Stimulated activated CD8-positive, alpha-beta memory T cell treated with anti-CD3 and anti-CD28 coated beads, Interleukin-7, amount 100 ng/mL, for 4 hours (primary cell): Measurements from ENCODE around the gene KIF1A.

Experiments
- DNase-seq, 2 donors: peaks; one replicate each; pipeline ENCODE4 v3.0.0-alpha.2; 2020; ENCODE audit warnings: low read depth in 2 of 2

KIF1A gene

DNA sequence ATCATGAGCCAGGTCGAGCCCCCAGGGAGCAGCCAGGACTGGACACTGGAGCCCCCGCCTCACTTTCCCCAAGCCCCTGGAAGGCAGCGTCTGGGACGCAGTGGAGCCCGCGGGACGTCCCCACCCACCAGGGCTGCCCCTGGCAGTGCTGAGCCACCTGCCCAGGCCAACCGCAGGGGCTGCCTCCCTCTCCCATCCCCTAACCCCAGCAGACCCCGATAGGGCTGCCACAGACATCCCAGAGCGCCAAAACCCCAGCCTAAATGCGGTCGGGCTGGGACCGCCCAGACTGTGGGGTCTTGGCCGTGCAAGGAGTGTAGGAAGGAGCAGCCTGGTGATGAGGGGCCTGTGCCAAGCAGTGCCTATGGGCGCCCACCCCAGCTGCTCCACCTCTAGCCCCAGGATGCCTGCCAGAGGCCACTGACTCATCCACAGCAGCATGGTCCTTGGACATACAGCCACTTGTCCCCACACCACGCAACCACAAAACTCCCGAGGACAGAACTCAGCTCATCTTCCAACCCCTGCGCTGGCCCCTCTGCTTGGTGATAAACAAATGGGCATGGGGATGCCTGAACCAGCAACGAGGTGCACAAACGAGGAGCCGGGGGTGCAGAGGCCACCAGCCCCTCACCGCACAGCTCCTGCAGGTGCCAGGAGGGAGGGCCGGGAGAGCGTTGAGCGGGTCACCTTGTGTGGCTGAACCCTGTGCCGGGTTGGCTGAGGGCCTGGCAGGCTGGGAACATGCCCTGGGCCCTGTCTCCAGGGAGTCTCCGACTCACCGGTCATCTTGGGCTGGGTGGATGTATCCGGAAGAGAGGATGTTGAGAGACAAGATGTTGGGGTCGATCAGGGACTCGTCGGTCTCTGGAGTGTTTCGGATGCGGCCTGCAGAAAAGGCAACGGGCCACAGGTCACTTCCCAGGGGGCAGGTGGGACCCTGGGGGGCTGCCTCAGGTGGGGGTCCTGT lies 83.5 kb downstream of the KIF1A start:
- no peak for DNase-seq

DNA sequence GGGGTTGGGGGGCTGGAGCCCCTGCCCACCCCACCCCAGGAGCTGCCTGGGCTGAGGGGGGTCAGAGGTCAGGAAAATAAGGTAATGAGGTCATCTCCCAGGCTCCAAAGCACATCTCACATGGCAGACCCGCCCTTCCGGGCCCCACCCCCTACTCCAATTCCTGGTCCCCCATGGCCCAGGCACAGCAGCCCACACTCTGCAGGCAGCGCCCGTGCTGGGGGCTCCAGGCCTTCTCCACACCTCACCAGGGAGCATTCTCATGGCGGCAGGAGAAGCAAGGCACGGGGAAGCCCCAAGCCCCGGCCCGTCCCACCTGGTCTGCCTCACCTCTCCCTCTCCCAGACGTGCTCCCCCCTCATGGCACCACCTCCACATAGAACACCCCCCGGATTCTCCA lies 84.5 kb downstream of the KIF1A start:
- no peak for DNase-seq

DNA sequence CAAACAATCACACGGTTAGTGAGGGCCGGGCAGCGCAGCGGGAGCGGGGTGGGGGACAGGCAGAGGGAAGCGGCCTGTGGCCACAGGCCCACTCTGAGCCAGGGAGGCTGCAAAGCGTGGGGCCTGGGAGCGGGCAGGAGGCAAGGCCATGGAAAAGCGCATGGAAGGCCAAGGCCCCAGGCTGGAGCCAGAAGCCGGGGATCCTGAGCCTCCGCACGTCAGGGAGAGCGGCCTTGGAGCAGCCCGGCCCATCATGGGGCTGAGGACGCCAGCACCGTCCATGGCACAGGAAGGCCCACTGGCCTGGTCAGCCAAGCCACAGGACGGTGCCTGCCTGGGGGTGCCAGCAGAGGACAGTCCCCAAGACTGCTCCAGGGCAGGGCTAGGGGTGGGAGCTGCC lies 85.3 kb downstream of the KIF1A start:
- no peak for DNase-seq

DNA sequence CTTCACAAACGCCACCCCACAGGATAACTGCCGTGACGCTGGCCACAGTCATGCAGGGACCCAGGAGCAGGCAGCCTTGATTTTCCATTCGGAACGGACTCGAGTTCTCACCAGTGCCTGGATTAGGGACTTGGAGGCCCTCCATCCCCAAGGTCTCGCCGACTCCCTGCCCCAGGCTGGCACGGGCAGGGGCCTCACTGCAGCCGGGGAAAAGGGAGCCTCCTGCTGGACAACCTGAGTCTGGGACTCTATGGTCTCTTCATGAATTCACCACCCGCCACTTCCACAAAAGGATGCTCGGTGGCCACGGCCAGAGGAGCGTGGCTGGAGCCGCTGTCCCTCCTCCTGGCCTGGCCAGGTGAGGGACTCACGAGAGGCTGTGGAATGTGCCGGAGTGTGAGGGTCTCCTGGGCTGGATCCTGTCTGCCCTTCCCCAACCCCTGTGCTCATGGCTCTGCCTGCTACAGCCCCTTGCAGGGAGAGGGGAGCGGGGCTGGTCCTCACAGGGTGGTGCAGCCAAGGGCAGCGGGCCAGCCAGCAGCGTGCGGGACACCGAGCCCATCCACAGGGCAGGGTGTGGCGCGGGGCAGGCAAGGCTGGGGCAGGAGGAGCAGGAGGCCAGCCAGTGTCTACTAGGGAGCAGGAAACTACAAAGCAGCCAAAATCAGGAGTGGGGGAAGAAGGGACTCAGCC lies 86.1 kb downstream of the KIF1A start:
- no peak for DNase-seq

DNA sequence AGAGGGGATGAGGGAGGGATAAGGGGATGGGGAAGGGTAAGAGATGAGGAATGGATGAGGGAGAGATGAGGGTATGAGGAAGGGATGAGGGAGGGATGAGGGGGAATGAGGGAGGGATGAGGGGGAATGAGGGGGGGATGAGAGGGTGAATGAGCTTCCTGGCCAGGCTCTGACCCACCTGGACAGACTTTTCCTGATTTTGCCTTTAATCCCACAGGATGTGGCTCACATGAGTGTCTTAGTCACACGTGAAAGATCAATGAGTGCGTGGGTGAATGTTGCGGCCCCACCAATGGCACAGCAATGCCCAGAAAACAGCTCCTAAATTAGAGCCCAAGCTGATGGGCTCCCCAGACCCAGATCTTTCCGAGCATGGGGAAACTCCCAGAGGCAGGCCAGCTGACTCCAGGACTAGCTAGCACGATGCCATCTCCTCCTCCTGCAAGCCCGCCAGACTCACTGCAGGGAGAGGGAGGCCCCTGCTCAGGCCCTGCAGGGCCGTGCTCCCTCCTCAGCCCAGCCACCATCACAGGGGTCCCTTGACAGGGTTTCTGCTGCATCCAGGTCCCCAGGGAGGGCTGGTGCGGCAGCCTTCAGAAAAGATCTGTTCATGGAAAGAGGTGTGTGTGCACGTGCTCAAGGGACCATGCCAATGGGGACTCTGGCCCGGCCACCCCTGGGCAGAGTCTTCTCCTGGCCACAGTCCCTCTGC lies 87.0 kb downstream of the KIF1A start:
- no peak for DNase-seq

DNA sequence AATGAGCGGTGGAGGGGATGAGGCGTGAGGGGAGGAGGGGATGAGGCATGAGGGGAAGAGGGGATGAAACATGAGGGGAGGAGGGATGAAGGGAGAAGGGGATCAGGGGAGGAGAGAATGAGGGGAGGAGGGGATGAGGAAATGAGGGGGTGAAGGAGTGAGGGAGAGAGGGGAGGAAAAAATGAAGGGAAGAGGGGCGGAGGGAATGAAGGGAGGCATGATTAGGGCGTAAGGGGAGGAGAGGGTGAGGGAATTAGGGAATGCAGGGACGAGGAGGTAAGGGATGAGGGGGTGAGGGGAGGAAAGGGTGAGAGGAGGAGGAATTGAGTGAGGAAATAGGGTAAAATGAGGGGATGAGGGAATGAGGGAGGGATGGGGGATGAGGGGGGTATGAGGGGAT lies 87.8 kb downstream of the KIF1A start:
- no peak for DNase-seq

DNA sequence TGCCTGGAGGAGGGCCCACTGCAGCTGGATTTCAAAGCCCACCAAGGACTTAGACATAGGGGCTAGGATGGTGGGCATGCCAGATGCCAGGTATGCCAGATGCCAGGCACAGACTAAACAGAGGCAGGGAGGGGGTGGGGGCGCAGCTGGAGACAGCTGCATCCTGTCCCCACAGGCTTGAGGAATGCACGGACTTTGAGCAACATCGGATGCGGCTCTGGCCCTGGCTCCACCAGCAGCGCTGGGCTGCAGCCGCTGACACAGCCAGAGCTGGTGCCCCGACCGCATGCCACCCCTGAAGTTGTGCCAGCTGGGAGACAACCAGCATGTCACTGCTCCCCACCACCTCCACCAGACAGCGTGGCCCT lies 88.9 kb downstream of the KIF1A start:
- DNase-seq: no peak

DNA sequence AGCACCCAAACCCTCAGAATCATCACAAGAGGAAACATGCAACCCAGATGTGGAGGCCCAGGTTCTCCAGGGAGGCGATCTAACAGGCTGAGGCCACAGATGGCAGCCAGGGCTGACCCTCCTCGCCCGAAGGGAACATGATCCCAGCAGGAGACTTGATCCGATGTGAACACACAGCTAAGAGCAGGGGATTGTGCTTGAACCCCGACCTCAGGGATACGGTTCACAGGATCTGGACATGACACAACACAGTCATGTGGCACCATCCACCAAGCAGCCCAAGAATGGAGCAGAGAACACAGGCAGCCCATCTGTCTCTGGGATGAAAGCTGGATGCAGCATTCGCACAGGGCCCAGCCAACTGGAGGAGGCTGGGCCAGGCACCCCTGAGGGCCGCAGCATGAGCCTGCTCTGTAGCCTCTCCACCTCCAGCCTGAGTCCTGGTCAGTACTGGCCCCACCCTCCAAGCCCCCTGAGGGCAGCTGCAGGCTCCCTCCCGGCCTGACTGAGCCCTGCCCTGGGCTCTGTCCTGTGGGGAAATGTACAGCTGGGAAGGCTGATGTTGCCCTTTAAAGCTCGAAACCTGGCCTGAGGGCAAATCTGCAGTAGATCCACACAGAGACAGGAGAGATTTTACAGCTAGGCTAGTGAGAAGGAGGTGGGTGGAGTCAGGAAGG lies 89.4 kb downstream of the KIF1A start:
- no peak for DNase-seq

DNA sequence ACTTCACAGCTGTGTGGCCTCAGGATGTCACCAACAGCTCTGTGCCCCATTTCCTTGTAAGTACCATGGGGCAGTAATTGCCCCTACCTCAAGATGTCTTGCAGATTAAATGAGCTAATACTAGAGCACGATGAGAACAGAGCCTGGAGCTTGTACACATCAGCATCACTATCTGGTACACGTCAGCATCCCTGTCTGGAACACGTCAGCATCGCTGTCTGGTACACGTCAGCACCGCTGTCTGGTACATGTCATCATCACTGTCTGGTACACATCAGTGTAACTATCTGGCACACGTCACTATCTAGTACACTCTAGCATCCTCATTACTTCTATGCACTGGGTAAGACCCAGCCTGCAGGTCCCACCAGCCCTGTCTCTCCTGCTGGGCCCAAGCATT lies 91.2 kb downstream of the KIF1A start:
- DNase-seq: no peak

DNA sequence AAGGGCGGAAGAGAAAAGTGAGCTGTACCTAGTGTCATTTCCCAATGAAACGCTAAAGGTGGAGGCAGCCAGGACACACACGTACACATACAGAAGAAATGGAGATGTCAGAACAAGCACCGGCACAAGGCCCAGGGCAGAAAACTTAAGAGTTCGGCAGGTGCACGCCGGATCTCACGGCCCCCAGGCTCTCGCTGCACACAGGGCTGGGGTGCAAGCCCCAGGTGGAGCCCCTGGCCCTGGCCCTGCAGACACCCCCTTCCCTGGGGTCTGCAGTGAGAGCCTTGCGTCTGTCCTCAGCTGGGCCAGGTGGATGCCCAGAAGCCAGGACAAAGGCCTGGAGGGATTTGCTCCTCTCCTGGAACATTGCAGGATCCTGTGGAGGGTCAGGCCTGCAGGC lies 91.7 kb downstream of the KIF1A start:
- no peak for DNase-seq

DNA sequence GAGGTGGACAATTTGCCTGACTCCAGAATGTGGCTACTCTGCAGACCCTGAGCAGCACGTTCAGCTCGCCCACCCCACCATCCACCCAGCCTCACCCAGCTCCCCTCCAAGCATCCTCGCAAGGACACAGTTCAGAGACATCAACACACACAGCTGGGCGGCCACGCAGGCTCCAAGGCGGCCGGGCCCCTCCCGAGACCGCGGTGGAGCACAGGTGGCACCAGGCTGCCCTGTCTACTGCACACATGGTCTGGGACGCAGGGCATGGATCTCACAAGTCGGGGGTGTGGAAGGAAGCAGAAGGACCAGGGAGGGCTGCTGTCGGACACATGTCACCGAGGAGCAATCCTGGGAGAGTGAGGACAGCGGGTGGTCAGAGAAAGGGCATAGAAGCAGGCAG lies 92.1 kb downstream of the KIF1A start:
- no peak for DNase-seq

DNA sequence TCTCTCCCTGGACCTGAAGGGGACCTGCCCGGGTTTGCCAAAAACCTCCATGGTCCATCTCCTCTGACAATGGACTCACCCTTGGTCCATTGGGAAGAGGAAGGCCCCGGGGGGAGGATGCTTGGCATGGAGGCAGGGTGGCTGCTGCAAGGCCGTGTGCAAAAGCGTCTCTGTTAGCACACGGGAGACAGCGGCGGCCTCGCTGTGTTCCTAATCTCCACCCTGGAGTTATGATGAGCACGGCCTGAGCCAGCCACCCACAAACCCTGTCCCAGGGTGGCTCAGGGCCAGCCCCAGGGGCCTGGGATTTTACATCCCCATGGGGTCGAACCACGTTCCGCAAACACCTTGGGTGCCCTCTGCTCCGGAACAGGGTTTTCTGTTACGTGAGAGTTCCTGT lies 92.6 kb downstream of the KIF1A start:
- no peak for DNase-seq

DNA sequence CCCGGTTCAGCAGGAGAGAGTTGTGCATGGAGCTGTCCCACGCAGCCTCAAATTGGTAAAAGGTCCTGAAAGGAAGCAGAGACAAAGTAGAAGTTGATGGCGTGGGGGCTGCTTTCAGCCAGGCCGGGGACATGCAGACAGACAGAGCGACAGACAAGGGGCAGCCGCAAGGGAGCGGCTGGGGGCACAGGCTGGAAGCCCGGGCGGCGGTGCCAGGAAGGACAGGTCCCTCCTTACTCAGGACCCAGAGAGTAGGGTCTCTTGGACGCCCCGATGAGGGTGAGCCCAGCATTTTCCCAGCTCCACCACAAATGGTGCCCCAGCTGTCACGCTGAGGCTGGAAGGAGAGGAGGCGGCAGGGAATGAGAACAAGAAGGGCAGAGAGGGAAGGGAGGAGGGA lies 93.1 kb downstream of the KIF1A start:
- no peak for DNase-seq

DNA sequence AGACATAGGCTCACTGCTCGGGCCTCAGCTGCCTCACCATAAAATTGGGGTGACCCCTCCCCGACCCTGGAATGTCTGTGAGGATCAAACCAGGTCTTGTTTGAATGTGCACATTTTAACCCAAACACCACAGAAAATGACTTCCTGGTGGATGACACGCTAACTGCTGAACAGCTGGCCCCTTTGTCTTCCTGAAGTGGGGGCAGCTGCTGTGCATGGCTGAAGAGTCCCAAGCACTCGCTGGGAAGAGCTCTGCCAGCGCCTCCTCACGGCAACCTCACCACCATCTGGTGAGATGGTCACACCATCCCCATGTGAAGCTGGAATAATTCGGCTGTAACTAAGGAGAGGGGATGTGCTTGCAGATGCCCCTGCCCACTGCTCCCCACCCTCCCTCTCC lies 94.3 kb downstream of the KIF1A start:
- DNase-seq: no peak

DNA sequence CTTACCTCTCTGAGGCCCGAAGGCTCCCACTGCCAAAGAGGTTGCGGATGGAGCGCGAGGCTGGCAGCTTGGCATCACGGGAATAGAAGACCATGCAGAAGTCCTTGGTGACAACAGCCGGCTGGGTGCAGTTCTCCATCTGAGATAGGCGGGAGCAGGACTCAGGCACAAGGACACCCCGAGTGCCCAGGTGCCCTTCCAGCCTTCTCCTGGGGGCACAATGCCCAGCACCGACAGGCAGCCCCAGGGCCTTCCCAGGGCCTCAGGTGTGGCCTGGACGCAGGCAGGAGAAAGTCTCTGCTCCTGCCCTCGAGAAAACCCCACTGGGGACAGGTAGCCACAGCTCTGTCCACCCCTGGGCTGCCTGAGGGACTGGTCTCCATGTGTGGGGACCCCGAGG lies 94.8 kb downstream of the KIF1A start:
- no peak for DNase-seq

DNA sequence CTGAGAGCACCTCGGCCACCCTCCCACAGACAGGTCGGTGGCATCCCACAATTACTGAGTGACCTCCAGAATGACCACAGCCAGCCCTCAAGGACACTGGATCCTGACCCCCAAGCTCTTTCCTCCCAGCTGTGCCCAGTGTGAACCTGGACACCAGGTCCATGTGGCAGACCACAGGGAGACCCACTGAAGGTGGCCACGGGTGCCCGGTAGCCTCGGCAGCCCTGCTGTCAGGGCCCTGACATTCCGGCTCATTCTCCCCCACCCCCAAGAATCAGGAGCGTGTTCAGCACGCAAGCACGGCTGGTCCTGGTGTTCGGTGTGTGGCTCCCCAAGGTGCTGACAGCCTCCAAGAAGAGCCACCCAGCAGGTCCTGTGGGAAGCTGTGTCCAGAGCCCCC lies 95.6 kb downstream of the KIF1A start:
- DNase-seq: no peak

DNA sequence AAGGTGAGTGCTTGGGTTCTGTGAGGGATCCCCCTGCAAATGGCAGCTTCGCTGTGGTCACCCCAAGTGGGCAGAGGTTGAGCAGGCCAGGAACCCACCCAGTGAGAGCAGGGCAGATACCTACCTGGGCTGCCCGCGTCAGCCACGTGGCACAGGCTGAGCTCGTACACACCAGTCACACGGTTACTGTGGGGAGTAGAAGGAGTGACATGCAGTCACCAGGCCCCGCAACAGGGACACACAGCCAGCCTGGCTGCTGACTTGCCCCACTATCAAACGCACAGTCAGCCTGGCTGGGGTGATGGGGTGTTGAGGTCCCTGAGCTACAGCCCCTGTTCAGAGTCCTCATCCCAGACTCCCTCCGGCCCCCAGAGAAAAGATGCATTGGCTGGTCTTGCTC lies 96.2 kb downstream of the KIF1A start:
- no peak for DNase-seq

DNA sequence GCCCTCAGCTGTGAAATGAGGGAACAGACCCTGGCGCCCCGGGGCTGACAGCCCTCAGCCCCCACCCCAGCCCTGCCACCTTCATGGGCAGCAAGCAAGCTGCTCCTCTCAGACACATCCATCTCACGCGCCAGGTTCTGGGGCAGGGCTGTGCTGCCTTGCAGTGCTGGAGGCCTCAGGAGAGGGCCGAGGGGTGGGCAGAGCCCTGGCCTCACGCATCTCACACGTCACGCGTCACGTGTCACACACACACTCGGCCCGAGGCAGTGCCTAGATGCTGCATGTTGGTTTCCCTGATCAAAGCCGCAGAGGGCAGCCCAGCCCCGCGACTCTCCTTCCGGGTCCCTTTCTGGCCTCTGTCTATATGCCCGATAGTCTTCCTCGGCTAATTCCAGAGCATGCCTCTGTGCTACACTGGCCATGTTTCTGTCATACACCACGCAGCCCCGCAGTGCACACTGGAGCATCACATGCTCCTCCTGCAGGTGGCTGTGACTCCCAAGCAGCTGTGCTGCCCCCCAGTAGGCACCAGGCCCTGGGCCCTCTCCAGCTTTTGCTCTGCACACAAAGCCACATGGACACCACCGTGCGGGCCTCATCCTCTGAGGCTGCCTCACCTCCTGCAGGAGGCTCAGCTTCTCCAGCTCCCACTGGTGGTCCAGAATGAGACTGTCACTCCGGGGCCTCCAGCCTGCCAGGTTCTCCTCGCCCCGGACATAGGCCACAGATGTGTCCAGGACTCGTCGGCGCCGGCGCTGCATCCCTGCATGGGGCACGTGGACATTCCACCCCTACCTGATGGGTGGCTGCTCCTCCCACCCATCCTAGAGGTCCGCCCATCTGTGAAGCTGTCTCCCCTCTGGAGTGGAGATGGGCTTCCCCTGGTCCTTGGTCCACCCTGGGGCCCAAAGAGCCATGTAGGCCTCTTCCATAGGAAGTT lies 97.0 kb downstream of the KIF1A start:
- DNase-seq: no peak

DNA sequence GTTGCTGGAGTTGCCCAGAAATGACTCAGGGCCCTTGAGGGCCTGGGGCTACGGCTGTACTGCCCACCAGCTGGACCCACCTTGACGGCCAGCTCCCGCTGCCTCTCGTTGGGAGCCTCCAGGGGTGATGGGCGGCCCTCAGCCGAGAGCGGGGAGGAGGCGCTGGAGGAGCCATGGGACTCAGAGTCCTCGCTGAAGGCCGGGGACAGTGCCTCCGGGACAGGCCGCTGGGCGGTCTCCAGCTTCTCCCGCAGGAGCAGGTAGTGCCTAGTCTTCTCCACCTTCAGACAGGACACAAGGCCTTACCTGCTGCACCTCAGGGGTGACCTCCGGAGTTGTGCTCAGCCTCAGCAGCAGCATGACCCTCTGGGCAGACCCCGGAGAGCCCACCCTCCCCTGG lies 97.6 kb downstream of the KIF1A start:
- no peak for DNase-seq

DNA sequence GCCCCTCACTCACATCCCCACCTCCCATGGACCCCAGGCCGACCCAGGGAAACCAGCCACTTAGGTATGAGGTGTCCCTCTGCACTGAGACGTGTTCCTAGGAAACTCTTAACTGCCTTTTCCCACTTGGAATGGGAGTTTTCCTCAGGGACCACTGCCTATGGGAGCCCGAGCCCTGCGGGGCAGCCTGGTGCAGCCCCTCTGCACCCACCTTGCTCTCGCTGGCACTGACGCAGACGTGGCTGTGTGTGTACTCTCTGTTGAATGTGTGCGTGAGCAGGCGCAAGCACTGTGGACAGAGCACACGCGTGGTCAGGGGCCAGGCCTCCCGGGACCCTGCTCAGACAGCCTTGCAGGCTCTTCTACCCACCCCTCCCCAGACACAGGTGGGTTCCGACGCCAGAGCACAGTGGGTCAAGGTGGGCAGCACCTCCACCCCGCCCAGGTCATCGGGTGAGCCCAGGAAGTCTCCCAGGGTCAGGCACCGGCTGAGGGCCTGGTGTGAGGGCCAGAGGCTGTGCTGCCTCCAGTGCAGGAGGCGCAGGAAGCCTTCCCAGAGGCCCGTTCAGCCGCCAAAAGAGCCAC lies 98.3 kb downstream of the KIF1A start:
- DNase-seq: no peak
